OCI-M1 (cell line): ENCODE data around the gene ADAMTS14.
A peak's percentile ranks its signal among the peaks of the same experiment; 100 is the strongest.

Experiments used
- DNase-seq: peaks from one replicate; lab custom pipeline; 2025; lab: John Stamatoyannopoulos, UW

The ADAMTS14 gene

GRCh38 chr10:70693619-70694335 lies 21.5 kb downstream of the ADAMTS14 start:
- peak; percentile 40 for DNase-seq

GRCh38 chr10:70694418-70695141 lies 22.3 kb downstream of the ADAMTS14 start:
- no peak for DNase-seq

- DNase-seq, result no peak
Measured at GRCh38 chr10:70695241-70696030, 23.1 kb downstream of the ADAMTS14 start.

GRCh38 chr10:70698211-70698610 lies 25.9 kb downstream of the ADAMTS14 start:
- DNase-seq, result no peak

GRCh38 chr10:70699063-70699658 lies 26.9 kb downstream of the ADAMTS14 start:
- DNase-seq, result no peak

- DNase-seq, result peak; percentile 19
Measured at GRCh38 chr10:70699659-70700174, 27.4 kb downstream of the ADAMTS14 start.

GRCh38 chr10:70702190-70702763 lies 30.0 kb downstream of the ADAMTS14 start:
- no peak for DNase-seq

GRCh38 chr10:70704211-70704610 lies 31.9 kb downstream of the ADAMTS14 start:
- DNase-seq, result no peak

- no peak for DNase-seq
Measured at GRCh38 chr10:70705121-70705861, 33.0 kb downstream of the ADAMTS14 start.

- DNase-seq, result no peak
Measured at GRCh38 chr10:70711177-70711576, 38.9 kb downstream of the ADAMTS14 start.

- no peak for DNase-seq
Measured at GRCh38 chr10:70711911-70712310, 39.6 kb downstream of the ADAMTS14 start.

GRCh38 chr10:70714245-70714644 lies 41.9 kb downstream of the ADAMTS14 start:
- DNase-seq, result no peak

- DNase-seq, result no peak
Measured at GRCh38 chr10:70714951-70715350, 42.6 kb downstream of the ADAMTS14 start.

- peak; percentile 43 for DNase-seq
Measured at GRCh38 chr10:70715853-70716795, 43.8 kb downstream of the ADAMTS14 start.

GRCh38 chr10:70722820-70723424 lies 50.6 kb downstream of the ADAMTS14 start:
- no peak for DNase-seq

- DNase-seq, result no peak
Measured at GRCh38 chr10:70723771-70724170, 51.5 kb downstream of the ADAMTS14 start.

GRCh38 chr10:70726909-70727495 lies 54.7 kb downstream of the ADAMTS14 start:
- no peak for DNase-seq

GRCh38 chr10:70728328-70728727 lies 56.0 kb downstream of the ADAMTS14 start:
- DNase-seq, result no peak

- no peak for DNase-seq
Measured at GRCh38 chr10:70729763-70730357, 57.6 kb downstream of the ADAMTS14 start.
